CD4-positive, alpha-beta T cell treated with Interleukin-6 for 4 hours (primary cell): ENCODE data around the gene AKAP10.
"Not testable (repeated sequence)": the region's sequence is repeated elsewhere in the genome, so short reads cannot be mapped to it uniquely, and the experiment has no call there.

Experiments used
- DNase-seq: peaks from one replicate; pipeline ENCODE4 v3.0.0-alpha.2; 2020; ENCODE audit warnings: mixed read lengths

Gene AKAP10

DNA sequence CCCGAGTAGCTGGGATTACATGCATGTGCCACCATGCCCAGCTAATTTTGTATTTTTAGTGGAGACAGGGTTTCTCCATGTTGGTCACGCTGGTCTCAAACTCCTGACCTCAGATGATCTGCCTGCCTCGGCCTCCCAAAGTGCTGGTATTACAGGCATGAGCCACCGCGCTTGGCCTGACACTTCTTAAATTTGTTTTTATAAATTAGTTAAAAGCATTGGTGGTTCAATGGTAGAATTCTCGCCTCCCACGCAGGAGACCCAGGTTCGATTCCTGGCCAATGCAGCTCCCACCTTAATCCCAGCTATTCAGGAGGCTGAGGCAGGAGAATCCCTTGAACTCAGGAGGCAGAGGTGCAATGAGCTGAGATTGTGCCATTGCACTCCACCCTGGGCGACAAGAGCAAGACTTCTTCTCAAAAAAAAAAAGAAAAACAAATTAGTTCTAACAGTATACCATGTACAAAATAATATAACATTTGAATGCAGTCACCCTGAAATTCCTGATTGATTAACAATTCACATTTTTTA is 116.9 kb downstream of the AKAP10 start:
- not testable (repeated sequence) for DNase-seq

DNA sequence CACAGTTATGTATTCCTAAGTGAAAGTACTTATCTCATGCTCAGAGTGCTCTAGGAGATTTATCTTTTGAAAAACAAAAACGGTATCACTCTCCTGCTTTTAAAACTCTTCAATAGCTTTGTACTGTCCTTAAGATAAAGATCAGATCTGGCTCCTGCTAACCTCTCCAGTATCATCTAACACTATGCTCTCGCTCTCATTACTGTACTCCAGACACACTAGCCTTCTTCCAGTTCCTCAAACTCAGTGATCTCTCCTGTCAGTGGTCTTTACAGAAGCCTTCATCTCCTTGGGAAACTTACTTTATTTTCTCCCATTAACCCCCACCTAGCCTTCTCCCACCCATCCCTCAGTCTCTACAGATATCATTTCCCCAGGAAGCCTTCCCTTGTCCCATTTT is 120.0 kb downstream of the AKAP10 start:
- no peak for DNase-seq
